Ovary (tissue), 3 donors: ENCODE measurements around the gene CCDC152.

ENCODE experiments used
- POLR2A ChIP-seq: fragments of 450-650 bp; IDR thresholded peaks from one replicate; pipeline ENCODE4 v1.6.1; 2017; ENCODE audit warnings: antibody characterized with exemption, mild to moderate bottlenecking, moderate library complexity
- TF ChIP-seq, protein P1 (sequence below), 3 donors: fragments of 450-650 bp in 2 of 3; fragments of 200-600 bp in 1 of 3; IDR thresholded peaks; one replicate each; pipeline versions ENCODE4 v1.5.1 to v1.8.0; 2016 to 2022; ENCODE audit warnings: antibody characterized with exemption in 3 of 3, mild to moderate bottlenecking in 1 of 3
- donor health status: DM: no; HTN: no; CAD: no.

DNA sequence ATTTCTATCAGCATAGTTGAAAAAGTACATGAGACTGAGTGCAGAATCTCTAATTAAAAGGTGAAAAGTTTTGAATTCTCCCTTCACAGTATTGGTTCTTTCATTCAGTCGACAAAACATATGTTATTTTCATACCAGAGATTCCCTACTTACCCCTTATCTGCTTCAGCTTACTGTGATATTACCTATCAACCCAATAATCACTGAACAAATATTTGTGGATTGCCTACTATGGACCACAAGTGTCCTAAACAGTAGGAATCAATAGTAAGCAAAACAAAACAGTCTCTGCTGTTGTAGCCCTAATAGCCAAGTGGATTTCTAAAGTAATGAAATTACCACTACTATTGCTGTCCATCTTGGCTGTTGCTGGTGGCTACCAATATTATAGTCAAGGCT lies 11.5 kb downstream of the CCDC152 start:
- TF ChIP-seq, protein P1, sequence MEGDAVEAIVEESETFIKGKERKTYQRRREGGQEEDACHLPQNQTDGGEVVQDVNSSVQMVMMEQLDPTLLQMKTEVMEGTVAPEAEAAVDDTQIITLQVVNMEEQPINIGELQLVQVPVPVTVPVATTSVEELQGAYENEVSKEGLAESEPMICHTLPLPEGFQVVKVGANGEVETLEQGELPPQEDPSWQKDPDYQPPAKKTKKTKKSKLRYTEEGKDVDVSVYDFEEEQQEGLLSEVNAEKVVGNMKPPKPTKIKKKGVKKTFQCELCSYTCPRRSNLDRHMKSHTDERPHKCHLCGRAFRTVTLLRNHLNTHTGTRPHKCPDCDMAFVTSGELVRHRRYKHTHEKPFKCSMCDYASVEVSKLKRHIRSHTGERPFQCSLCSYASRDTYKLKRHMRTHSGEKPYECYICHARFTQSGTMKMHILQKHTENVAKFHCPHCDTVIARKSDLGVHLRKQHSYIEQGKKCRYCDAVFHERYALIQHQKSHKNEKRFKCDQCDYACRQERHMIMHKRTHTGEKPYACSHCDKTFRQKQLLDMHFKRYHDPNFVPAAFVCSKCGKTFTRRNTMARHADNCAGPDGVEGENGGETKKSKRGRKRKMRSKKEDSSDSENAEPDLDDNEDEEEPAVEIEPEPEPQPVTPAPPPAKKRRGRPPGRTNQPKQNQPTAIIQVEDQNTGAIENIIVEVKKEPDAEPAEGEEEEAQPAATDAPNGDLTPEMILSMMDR (IDR thresholded peaks at IDR 0.05): no peak
- no peak for TF ChIP-seq POLR2A
